HG02970 (cell line): Measurements from ENCODE around the gene PIPOX.

Experiments used
- ATAC-seq: cut with Tn5 transposase; IDR thresholded peaks from one replicate; pipeline ENCODE4 v1.9.1; 2021; ENCODE audit warnings: mild to moderate bottlenecking, moderate library complexity, moderate number of reproducible peaks; ENCODE audit not compliant: unreplicated experiment, low FRiP score

Gene PIPOX

GRCh38 chr17:29045734-29046472 lies 3.0 kb downstream of the PIPOX start:
- no peak for ATAC-seq

DNA sequence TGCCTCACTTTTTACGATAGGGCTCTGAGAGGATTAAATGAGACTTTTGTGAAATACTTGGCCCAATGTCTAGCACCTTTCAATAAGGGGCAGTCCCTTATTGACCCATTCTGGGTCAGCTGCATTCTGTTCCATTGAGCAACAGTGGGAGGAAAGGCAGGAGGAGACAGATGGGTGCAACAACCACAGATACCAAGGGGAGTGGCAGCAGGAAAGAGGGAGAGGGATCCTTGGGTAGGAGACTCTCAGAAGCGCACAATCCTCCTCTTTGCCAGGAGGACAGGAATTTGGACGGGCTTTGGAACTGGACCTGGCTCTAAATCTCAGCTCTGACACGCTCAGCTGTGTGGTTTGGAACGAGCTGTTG lies 3.5 kb downstream of the PIPOX start:
- no peak for ATAC-seq

- no peak for ATAC-seq
These were observed 5.8 kb downstream of the PIPOX start for GRCh38 chr17:29048440-29049368.

DNA sequence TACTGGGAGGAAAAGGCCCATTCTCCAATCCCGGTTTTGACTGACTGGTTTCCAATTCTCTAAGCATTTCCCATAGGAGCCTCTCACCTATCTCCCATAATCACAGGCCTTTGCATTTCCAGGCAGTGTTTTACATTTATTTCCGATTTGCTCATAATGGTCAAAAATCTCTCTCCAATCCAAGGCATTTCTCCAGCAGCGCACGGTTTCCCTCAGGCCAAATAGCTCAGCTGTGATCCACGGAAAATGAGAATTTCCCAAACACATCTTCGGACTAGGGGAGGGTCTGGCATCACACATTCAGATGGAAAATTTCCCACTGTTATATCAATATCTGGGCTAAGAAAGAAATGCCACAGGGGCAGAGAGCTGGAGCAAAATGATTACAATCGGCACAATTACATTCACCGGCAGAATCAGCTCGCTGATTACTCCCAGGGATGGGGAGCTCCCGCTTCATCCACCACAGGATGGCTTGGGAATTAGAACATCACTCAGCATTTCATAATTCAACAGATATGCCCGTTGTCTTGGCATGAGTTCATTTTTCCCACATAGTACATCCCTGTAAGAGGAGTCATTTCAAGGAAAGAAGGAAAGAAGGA lies 6.7 kb downstream of the PIPOX start:
- no peak for ATAC-seq

GRCh38 chr17:29050176-29050575 lies 7.2 kb downstream of the PIPOX start:
- ATAC-seq = no peak

DNA sequence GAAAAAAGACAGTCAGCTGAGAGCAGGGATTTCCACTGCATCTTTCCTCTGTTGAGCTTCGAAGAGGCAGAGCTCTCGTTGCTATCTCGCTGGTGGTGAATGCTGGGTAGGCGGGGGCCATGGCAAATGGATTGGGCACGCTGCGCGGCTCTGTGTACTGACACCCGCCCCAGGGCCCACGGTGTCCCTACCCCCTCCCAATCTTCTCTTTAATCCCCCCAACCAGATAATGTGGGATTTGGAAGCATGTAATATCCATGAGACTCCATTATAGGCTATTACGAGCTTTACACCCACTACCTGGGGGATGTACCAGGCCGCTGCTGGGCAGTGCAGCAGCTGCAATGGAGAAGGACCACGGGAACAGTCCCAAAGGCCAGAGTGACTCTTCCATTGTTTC lies 8.3 kb downstream of the PIPOX start:
- ATAC-seq = no peak

GRCh38 chr17:29051731-29052130 lies 8.8 kb downstream of the PIPOX start:
- ATAC-seq = no peak

- ATAC-seq = no peak
These were observed 11.9 kb downstream of the PIPOX start for GRCh38 chr17:29054835-29055234.

- no peak for ATAC-seq
These were observed 14.4 kb downstream of the PIPOX start for GRCh38 chr17:29057361-29057760.

GRCh38 chr17:29058391-29058790 lies 15.4 kb downstream of the PIPOX start:
- no peak for ATAC-seq

- ATAC-seq = no peak
These were observed 16.3 kb downstream of the PIPOX start for GRCh38 chr17:29059281-29059680.

DNA sequence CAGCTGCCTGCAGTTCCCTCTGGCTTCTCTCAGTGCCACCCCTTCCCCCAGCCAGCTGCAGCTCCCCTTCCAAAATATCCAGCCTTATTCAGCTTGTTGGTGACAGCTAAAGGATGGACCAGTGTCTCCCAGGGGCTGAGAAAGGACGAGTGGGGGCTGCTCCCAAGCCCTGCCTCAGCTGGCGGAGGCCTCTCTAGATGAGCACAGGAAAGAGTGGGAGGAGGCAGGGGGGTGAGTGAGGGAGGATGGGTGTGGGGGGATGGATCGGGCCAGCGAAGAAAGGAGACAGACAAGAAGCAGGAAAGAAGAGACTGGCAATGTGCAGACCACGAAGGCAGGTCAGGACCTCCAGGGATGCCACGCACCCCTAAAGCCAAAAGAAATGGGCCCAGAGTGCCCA lies 17.5 kb downstream of the PIPOX start:
- no peak for ATAC-seq

DNA sequence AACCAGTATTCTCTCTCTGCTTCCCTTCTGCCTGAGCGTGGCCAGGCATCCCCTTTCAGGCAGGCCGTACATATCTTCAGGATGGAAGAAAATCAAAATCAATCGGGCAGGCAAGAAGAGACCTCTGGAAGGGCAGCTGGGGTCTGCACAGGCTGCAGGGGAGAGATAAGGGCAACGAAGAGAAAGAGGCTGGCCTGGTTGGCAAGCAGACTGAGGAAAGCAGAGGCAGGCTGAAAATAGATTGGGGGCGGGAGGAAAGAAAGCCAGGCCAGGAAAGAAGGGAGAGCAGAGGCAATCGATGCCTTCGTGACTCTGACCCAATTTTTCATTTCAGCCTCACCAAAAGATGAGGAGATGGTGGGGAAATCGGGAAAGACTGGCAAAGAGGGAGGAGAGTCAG lies 18.1 kb downstream of the PIPOX start:
- ATAC-seq = no peak

GRCh38 chr17:29062215-29062614 lies 19.3 kb downstream of the PIPOX start:
- no peak for ATAC-seq

DNA sequence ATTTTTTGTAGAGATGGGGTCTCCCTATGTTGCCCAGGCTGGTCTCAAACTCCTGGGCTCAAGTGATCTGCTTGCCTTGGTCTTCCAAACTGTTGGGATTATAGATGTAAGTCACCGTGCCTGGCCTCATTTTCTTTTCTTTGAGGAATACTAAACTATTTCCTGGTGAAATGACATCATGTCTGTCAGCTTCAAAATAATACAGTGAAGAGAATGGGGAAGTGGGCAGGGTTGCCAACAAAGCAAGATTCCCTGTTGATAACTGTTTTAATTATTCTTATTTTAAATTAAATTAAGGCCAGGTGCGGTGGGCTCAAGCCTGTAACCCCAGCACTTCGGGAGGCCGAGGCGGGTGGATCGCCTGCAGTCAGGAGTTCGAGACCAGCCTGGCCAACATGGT lies 21.1 kb downstream of the PIPOX start:
- no peak for ATAC-seq

DNA sequence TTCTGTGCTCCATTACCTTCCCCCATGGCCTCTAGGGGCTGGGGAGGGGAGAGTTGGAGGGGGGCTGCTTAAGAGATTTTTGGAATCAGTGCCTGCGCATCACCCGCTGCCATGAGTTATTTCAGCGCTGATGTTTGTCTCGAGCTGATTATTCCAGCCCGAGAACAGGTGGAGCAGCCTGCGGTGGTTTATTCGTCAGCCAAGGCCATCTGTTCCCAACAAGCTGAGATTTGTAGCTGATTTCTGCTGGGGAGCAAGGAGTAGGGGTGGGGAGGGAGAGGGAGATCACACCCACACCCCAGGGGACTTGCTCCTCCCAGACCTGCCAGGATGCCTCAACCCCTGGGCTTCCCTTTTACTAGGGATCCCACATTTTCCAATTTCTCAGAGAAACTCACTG lies 23.1 kb downstream of the PIPOX start:
- no peak for ATAC-seq

DNA sequence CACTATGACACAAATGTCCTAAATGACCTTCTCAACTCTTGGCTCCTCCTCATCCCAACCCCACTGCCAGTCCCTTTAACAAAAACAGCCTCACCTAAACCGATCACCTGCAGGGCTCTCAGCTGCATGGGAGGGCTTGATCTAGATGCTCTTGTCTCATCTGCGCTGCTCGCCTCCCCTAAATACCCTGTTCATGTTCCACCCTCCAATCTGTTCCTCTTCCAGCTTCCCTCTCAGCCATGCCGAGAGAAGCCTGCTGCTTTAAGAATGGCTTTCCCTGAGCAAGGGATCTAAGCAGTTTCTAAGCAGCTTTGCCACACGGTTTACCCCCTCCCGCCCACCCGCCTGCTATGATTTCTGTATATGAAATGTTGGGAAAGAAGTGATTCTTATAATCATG lies 23.7 kb downstream of the PIPOX start:
- no peak for ATAC-seq

- ATAC-seq = no peak
These were observed 25.9 kb downstream of the PIPOX start for GRCh38 chr17:29068818-29069217.

DNA sequence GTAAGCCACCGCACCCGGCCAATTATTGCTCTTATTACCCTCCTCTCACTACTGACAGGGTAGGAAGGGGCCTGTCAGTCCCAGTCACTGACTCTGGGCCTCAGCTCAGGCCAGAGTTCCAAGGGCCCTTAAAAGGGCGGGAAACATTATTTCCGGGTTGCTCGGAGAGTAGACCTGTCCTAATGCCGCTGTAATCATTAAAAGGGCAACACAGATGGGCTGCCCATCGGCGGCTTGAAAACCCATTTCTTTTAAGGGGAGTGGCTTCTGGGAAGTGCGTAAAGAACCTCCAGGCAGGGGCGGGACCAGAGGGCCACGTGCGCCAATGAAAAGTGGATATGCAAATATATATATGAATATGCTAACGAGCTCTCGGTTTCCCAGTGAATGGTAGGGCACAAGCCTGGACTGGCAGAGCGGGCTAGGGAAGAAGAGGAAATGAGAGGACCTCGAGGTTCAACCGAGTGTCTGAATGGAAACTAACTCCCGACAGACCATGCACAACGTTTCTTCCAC lies 26.6 kb downstream of the PIPOX start:
- ATAC-seq = no peak

GRCh38 chr17:29070308-29070707 lies 27.4 kb downstream of the PIPOX start:
- no peak for ATAC-seq

DNA sequence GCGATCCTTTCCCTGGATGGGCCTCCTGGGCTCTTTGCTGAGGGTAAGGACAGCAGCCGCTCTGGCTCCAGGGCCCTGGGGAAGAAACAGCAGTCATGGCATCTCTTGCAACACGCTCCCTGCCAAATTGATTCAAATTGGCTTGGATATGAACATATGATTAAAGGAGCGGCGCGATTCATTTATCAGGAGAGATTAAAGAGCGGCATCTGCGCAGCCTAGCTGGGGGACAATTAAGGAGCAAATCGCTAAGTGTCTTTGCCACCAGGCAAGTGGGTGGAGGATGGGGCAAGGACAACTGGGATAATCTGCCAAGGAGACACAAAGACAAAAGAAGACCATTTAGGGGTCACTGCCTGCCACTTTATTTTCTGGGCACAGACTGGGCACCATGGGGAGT lies 27.8 kb downstream of the PIPOX start:
- no peak for ATAC-seq
